SK-N-MC (cell line): ENCODE measurements around the gene HAPSTR1.

Experiments used
- EZH2 ChIP-seq: fragments of 200-600 bp; sonication (generic); IDR thresholded peaks from one replicate; pipeline ENCODE4 v1.6.1; 2017; ENCODE audit warnings: antibody characterized with exemption
- FOXP2 ChIP-seq: optimal IDR thresholded peaks from 2 replicates; pipeline ENCODE3; 2011; ENCODE audit warnings: mild to moderate bottlenecking, moderate library complexity; ENCODE audit not compliant: insufficient read depth; ENCODE audit errors: extremely low read length, control extremely low read depth
- POLR2AphosphoS5 ChIP-seq: IDR thresholded peaks from 2 replicates; pipeline ENCODE4 v1.6.1; 2012; ENCODE audit warnings: mild to moderate bottlenecking, low read depth, low read length, borderline replicate concordance

DNA sequence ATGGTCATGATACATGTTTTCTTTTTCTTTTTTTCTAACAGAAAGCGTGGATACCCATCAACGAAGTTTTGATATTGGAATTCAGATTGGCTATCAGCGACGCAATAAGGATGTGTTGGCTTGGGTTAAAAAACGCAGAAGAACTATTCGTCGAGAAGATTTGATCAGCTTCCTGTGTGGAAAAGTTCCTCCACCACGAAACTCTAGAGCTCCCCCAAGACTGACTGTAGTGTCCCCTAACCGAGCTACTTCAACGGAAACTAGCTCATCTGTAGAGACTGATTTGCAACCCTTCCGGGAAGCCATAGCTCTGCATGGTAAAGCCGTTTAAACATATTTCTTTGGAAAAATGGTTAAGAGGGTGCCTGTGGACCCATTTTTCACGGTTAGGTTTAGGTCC lies 11.5 kb downstream of the HAPSTR1 start:
- no peak for TF ChIP-seq EZH2
- no peak for TF ChIP-seq POLR2AphosphoS5
- TF ChIP-seq FOXP2 = no peak
